ENCODE data around the gene TRIP12. TPM values are rescaled to one million over a fixed set of nuclear protein-coding genes. Genes with fewer than 3 reads are reported as not detected.
"Not testable (repeated sequence)": the region's sequence is repeated elsewhere in the genome, so short reads cannot be mapped to it uniquely, and the experiment has no call there.

TRIP12 gene
- total RNA-seq, 2 experiments from 2014 or later: 151 to 178 TPM

- no peak for TF ChIP-seq CTCF (IDR thresholded peaks at IDR 0.05)
- H3K27ac Mint-ChIP-seq: no peak overlapping the region
- peaks cover 39% of the 10 kb centered on the region for H3K27me3 Mint-ChIP-seq
- ChIA-PET CTCF (no interaction called here), POLR2A (no interaction called here)
- Histone ChIP-seq H3K27ac (ENCODE audit: low read depth in 1 of 2, low read length in 2 of 2) (no peak overlapping the region), H3K27me3 (ENCODE audit: control insufficient read depth in 1 of 2, insufficient read depth in 2 of 2, low read length in 2 of 2) (peaks cover 0 to 7% of the 10 kb centered on the region in 2 experiments), H3K4me3 (ENCODE audit: low read length) (no peak overlapping the region), H3K36me3 (ENCODE audit: insufficient read depth, low read length) (no peaks in the 10 kb centered on the region), H3K9me3 (ENCODE audit: control insufficient read depth in 1 of 2, insufficient read depth in 1 of 2, low read length in 2 of 2) (peaks cover 0 to 3% of the 10 kb centered on the region in 2 experiments), H3K4me1 (ENCODE audit: insufficient read depth, low read length) (no peaks in the 10 kb centered on the region)
- DNase-seq (no peak), ATAC-seq (ENCODE audit: poor library complexity) (no peak)
- intact Hi-C loops (cut with DNase I, micrococcal nuclease): no loop called here
- H3K36me3 Mint-ChIP-seq (ENCODE audit: low read depth): no peaks in the 10 kb centered on the region
- H3K4me1 Mint-ChIP-seq (ENCODE audit: low read depth): no peaks in the 10 kb centered on the region
- H3K4me3 Mint-ChIP-seq: no peak overlapping the region
- H3K9me3 Mint-ChIP-seq: no peaks in the 10 kb centered on the region
Measured at GRCh38 chr2:229725716-229726574, 195.9 kb downstream of the TRIP12 start.

- ATAC-seq (ENCODE audit: poor library complexity); DNase-seq; H3K4me1 Mint-ChIP-seq (ENCODE audit: low read depth); H3K9me3 ChIP-seq (ENCODE audit: control insufficient read depth in 1 of 2, insufficient read depth in 1 of 2, low read length in 2 of 2); H3K36me3 ChIP-seq (ENCODE audit: insufficient read depth, low read length); POLR2A ChIA-PET; H3K36me3 Mint-ChIP-seq (ENCODE audit: low read depth); H3K27ac ChIP-seq (ENCODE audit: low read depth in 1 of 2, low read length in 2 of 2); H3K27ac Mint-ChIP-seq; CTCF ChIA-PET; H3K9me3 Mint-ChIP-seq; intact Hi-C loops (cut with DNase I, micrococcal nuclease); H3K4me3 ChIP-seq (ENCODE audit: low read length); H3K4me3 Mint-ChIP-seq; H3K4me1 ChIP-seq (ENCODE audit: insufficient read depth, low read length): not testable (repeated sequence)
- H3K27me3 ChIP-seq (ENCODE audit: control insufficient read depth in 1 of 2, insufficient read depth in 2 of 2, low read length in 2 of 2): peaks cover 5 to 14% of the 10 kb centered on the region in 2 experiments
- peaks cover 48% of the 10 kb centered on the region for H3K27me3 Mint-ChIP-seq
Measured at GRCh38 chr2:229723192-229723591, 198.6 kb downstream of the TRIP12 start.

DNA sequence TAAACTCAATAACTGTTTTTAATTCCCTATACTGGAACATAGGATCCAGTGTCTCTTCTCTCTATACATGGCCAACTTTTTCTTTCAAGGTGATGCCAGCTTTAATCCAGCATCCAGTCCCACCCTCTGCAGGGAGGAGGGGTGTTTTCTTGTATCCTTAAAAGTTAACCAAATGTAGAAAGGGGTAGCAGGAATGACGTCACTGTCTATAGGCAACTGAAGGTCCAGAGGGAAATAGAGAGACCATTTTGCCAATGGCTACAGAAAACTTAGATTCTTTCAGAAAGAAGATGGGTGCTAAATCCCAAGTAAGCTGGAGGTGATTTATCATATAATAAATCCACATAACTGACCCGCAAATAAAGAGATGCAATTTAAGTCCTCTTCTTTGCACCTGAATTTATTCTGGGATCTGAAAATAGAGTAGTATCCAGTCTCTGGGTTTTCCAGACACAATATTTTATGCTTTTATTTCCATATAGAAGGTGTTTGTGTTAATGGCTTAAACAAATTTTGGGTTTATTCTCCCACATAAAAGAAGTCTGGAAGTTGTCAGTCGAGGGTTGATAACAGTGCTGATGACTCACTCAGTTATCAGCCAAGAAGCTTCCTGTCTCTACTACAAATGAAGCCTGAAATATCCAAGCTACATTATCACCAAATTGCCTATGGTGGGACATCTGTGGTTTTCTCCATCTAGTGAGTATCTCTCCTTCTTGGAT is 201.7 kb downstream of the TRIP12 start:
- H3K27me3 Mint-ChIP-seq: peaks cover 70% of the 10 kb centered on the region
- intact Hi-C loops (cut with DNase I, micrococcal nuclease): loop anchor here in 1 of 2 experiments (5.0 kb wide), 1 partner anchor 1833 kb away; no protein-coding TSS in a partner anchor

More for the DNA sequence above, 201.7 kb downstream of the TRIP12 start:
- ChIA-PET POLR2A (no interaction called here), CTCF (no interaction called here)
- Histone ChIP-seq H3K4me3 (ENCODE audit: low read length) (no peak overlapping the region), H3K9me3 (ENCODE audit: control insufficient read depth in 1 of 2, insufficient read depth in 1 of 2, low read length in 2 of 2) (no peaks in the 10 kb centered on the region), H3K27ac (ENCODE audit: low read depth in 1 of 2, low read length in 2 of 2) (no peak overlapping the region), H3K4me1 (ENCODE audit: insufficient read depth, low read length) (peaks cover 9% of the 10 kb centered on the region), H3K27me3 (ENCODE audit: control insufficient read depth in 1 of 2, insufficient read depth in 2 of 2, low read length in 2 of 2) (peaks cover 12 to 27% of the 10 kb centered on the region in 2 experiments), H3K36me3 (ENCODE audit: insufficient read depth, low read length) (no peaks in the 10 kb centered on the region)
- no peaks in the 10 kb centered on the region for H3K9me3 Mint-ChIP-seq
- H3K27ac Mint-ChIP-seq: no peak overlapping the region
- peaks cover 11% of the 10 kb centered on the region for H3K4me1 Mint-ChIP-seq (ENCODE audit: low read depth)
- no peaks in the 10 kb centered on the region for H3K36me3 Mint-ChIP-seq (ENCODE audit: low read depth)
- H3K4me3 Mint-ChIP-seq: no peak overlapping the region
- TF ChIP-seq CTCF (IDR thresholded peaks at IDR 0.05): no peak
- ATAC-seq (ENCODE audit: poor library complexity) (no peak), DNase-seq (no peak)
